Activated B cell treated with CpG ODN at 0.5 μM for 24 hours (primary cell): ENCODE data around the gene TMEM178B. TPM values are rescaled to one million over a fixed set of nuclear protein-coding genes. Genes with fewer than 3 reads are reported as not detected.

Source experiments
- ATAC-seq: fragments of 200-7000 bp; cut with Tn5 transposase; one replicate; pipeline ENCODE4 v1.10.0; 2021; ENCODE audit warnings: low read depth, mild to moderate bottlenecking, moderate library complexity
- CTCF ChIA-PET: fragments of 350-600 bp; sonication (Branson Sonifier 250); formaldehyde crosslinking; loops from one replicate; lab custom pipeline; 2021; ENCODE audit warnings: antibody characterized with exemption; lab: Charles Lee
- POLR2A ChIA-PET: fragments of 350-600 bp; sonication (Branson Sonifier 250); formaldehyde crosslinking; loops from one replicate; lab custom pipeline; 2021; ENCODE audit warnings: antibody characterized with exemption; lab: Charles Lee
- DNase-seq: peaks from one replicate; pipeline ENCODE4 v3.0.0; 2022
- H3K27ac Mint-ChIP-seq: one replicate; pipeline ENCODE4 v1.8.0; 2020; ENCODE audit warnings: mixed read lengths
- H3K27me3 Mint-ChIP-seq: one replicate; pipeline ENCODE4 v1.8.0; 2021; ENCODE audit warnings: mixed read lengths
- H3K36me3 Mint-ChIP-seq: one replicate; pipeline ENCODE4 v1.8.0; 2021; ENCODE audit warnings: low read depth, mixed read lengths
- H3K4me1 Mint-ChIP-seq: one replicate; pipeline ENCODE4 v1.8.0; 2021; ENCODE audit warnings: mixed read lengths
- H3K4me3 Mint-ChIP-seq: one replicate; pipeline ENCODE4 v1.8.0; 2020; ENCODE audit warnings: mild to moderate bottlenecking, mixed read lengths
- H3K9me3 Mint-ChIP-seq: one replicate; pipeline ENCODE4 v1.8.0; 2020; ENCODE audit warnings: mixed read lengths
- CTCF ChIP-seq: fragments of 200-600 bp; IDR thresholded peaks from one replicate; pipeline ENCODE4 v1.8.0; 2022; ENCODE audit warnings: antibody characterized with exemption, mild to moderate bottlenecking
- intact Hi-C: fragments of 100-400 bp; cut with micrococcal nuclease; formaldehyde crosslinking; loops from one replicate; pipeline ENCODE4 v1.15.1; 2024
- total RNA-seq: library from RNA; stranded (reverse); gene quantifications from 2 replicates; pipeline ENCODE4 v1.2.3, GENCODE V29; 2022

The TMEM178B gene
- total RNA-seq, 1 donor from 2014 or later: 0.49 TPM

GRCh38 chr7:141463986-141464385 lies 390.1 kb downstream of the TMEM178B start:
- H3K36me3 Mint-ChIP-seq: no peaks in the 10 kb centered on the region
- H3K9me3 Mint-ChIP-seq: no peaks in the 10 kb centered on the region
- H3K4me1 Mint-ChIP-seq: no peaks in the 10 kb centered on the region
- ChIA-PET POLR2A (no interaction called here), CTCF (no interaction called here)
- intact Hi-C loops: no loop called here
- TF ChIP-seq CTCF: no peak
- H3K27ac Mint-ChIP-seq: no peak overlapping the region
- H3K27me3 Mint-ChIP-seq: no peaks in the 10 kb centered on the region
- ATAC-seq (no peak), DNase-seq (no peak)
- no peak overlapping the region for H3K4me3 Mint-ChIP-seq

- Mint-ChIP-seq H3K27ac (no peak overlapping the region), H3K27me3 (no peaks in the 10 kb centered on the region), H3K36me3 (no peaks in the 10 kb centered on the region), H3K9me3 (no peaks in the 10 kb centered on the region), H3K4me1 (no peaks in the 10 kb centered on the region), H3K4me3 (no peak overlapping the region)
- DNase-seq (no peak), ATAC-seq (no peak)
- no peak for TF ChIP-seq CTCF
- CTCF ChIA-PET: no interaction called here
- intact Hi-C loops: no loop called here
- POLR2A ChIA-PET: no interaction called here
These were observed 390.7 kb downstream of the TMEM178B start for GRCh38 chr7:141464551-141464950.

- ATAC-seq: no peak
- CTCF ChIA-PET: no interaction called here
- Mint-ChIP-seq H3K27me3 (peaks cover 3% of the 10 kb centered on the region), H3K27ac (no peak overlapping the region), H3K9me3 (no peaks in the 10 kb centered on the region), H3K4me1 (no peaks in the 10 kb centered on the region), H3K4me3 (no peak overlapping the region), H3K36me3 (no peaks in the 10 kb centered on the region)
- POLR2A ChIA-PET: no interaction called here
- intact Hi-C loops: no loop called here
- no peak for DNase-seq
- no peak for TF ChIP-seq CTCF
These were observed 392.5 kb downstream of the TMEM178B start for GRCh38 chr7:141466151-141466904.

- intact Hi-C loops: no loop called here
- Mint-ChIP-seq H3K9me3 (no peaks in the 10 kb centered on the region), H3K27me3 (peaks cover 3% of the 10 kb centered on the region), H3K4me3 (no peak overlapping the region), H3K36me3 (no peaks in the 10 kb centered on the region), H3K4me1 (no peaks in the 10 kb centered on the region), H3K27ac (no peak overlapping the region)
- DNase-seq: no peak
- TF ChIP-seq CTCF: no peak
- CTCF ChIA-PET: no interaction called here
- ATAC-seq: no peak
- POLR2A ChIA-PET: no interaction called here
These were observed 394.5 kb downstream of the TMEM178B start for GRCh38 chr7:141468341-141468740.

- no peak for DNase-seq
- POLR2A ChIA-PET: no interaction called here
- no peak for ATAC-seq
- H3K4me3 Mint-ChIP-seq: no peak overlapping the region
- no peak overlapping the region for H3K27ac Mint-ChIP-seq
- H3K27me3 Mint-ChIP-seq: peaks cover 5% of the 10 kb centered on the region
- H3K36me3 Mint-ChIP-seq: no peaks in the 10 kb centered on the region
- intact Hi-C loops: no loop called here
- no peaks in the 10 kb centered on the region for H3K9me3 Mint-ChIP-seq
- CTCF ChIA-PET: no interaction called here
- no peaks in the 10 kb centered on the region for H3K4me1 Mint-ChIP-seq
- no peak for TF ChIP-seq CTCF
These were observed 401.8 kb downstream of the TMEM178B start for GRCh38 chr7:141475679-141476078.
